ENCODE measurements around the gene EDN2.

Gene EDN2

GRCh38 chr1:41482001-41482765 is 2.3 kb downstream of the EDN2 start:
- DNase-seq, result no peak

- DNase-seq, result no peak
Measured at GRCh38 chr1:41481109-41481775, 3.2 kb downstream of the EDN2 start.

- no peak for DNase-seq
Measured at GRCh38 chr1:41480204-41481108, 4.0 kb downstream of the EDN2 start.

- DNase-seq, result no peak
Measured at GRCh38 chr1:41479808-41480160, 4.7 kb downstream of the EDN2 start.

GRCh38 chr1:41479000-41479807 is 5.3 kb downstream of the EDN2 start:
- DNase-seq, result no peak

GRCh38 chr1:41478118-41478748 is 6.2 kb downstream of the EDN2 start:
- no peak for DNase-seq

- no peak for DNase-seq
Measured at GRCh38 chr1:41476807-41477361, 7.6 kb downstream of the EDN2 start.

- no peak for DNase-seq
Measured at GRCh38 chr1:41475859-41476567, 8.5 kb downstream of the EDN2 start.

- DNase-seq, result no peak
Measured at GRCh38 chr1:41475346-41475745, 9.1 kb downstream of the EDN2 start.

GRCh38 chr1:41474490-41475271 is 9.8 kb downstream of the EDN2 start:
- peak; percentile 77 for DNase-seq

GRCh38 chr1:41473738-41474362 is 10.6 kb downstream of the EDN2 start:
- no peak for DNase-seq

- DNase-seq, result no peak
Measured at GRCh38 chr1:41471658-41472057, 12.8 kb downstream of the EDN2 start.

GRCh38 chr1:41469706-41470105 is 14.8 kb downstream of the EDN2 start:
- no peak for DNase-seq

GRCh38 chr1:41468122-41468762 is 16.2 kb downstream of the EDN2 start:
- DNase-seq, result no peak

GRCh38 chr1:41467673-41468072 is 16.8 kb downstream of the EDN2 start:
- DNase-seq, result no peak

GRCh38 chr1:41466146-41466545 is 18.3 kb downstream of the EDN2 start:
- no peak for DNase-seq

GRCh38 chr1:41465741-41466140 is 18.7 kb downstream of the EDN2 start:
- no peak for DNase-seq

GRCh38 chr1:41464885-41465284 is 19.6 kb downstream of the EDN2 start:
- no peak for DNase-seq

- DNase-seq, result no peak
Measured at GRCh38 chr1:41463516-41463915, 21.0 kb downstream of the EDN2 start.

GRCh38 chr1:41462680-41463004 is 21.8 kb downstream of the EDN2 start:
- DNase-seq, result no peak
